ENCODE data around the gene FOXK1. TPM values are rescaled to one million over a fixed set of nuclear protein-coding genes. Genes with fewer than 3 reads are reported as not detected.

Gene FOXK1
- total and polyA plus RNA-seq, 2 donors (not counting 1 experiment from before 2014, with no cell fraction given) = 5.2 to 26.9 TPM

DNA sequence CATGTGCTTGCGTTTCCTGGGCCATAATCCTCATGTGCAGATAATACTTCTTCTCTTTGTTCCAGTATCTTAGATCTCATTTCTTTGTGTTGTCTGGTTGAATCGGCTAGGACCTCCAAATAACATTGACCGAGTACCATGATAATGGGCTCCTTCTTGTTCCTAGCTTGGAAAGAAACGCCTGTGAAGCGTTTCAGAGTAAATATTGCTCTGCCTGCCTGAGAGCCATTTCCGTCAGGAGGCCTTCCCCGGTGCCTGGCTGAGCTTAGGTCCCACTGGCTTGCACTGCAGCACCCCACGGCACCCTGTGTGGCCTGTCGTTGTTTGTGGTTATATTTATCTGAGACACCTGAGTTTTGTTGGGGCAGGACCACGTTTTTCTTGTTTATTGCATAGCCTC, 17.7 kb downstream of the FOXK1 start:
- Histone ChIP-seq H3K9me3 (ENCODE audit: control insufficient read depth, insufficient read depth, low read depth, low read length) (no peaks in the 10 kb centered on the region), H3K36me3 (ENCODE audit: control insufficient read depth, insufficient read depth, low read length) (no peaks in the 10 kb centered on the region), H3K4me1 (ENCODE audit: control insufficient read depth, extremely low read depth, insufficient read depth, low read length) (peaks cover under 1% of the 10 kb centered on the region), H3K79me2 (ENCODE audit: control insufficient read depth, insufficient read depth, low read length) (peaks cover 78% of the 10 kb centered on the region), H3K4me3 (replicated peaks in 1 of 4; ENCODE audit: control extremely low read depth in 1 of 4, insufficient read depth in 1 of 4, low read depth in 3 of 4, low read length in 4 of 4) (no peak overlapping the region), H3K27ac (ENCODE audit: insufficient read depth, low read length) (no peak overlapping the region), H3K4me2 (ENCODE audit: extremely low read depth, insufficient read depth, low read length) (no peak overlapping the region), H2AFZ (ENCODE audit: low read length) (no peak overlapping the region), H3K9ac (ENCODE audit: insufficient read depth, low read length) (no peak overlapping the region), H3K27me3 (ENCODE audit: control insufficient read depth, insufficient read depth, low read length) (no peaks in the 10 kb centered on the region), H4K20me1 (ENCODE audit: control insufficient read depth, extremely low read depth, insufficient read depth, low read length) (no peaks in the 10 kb centered on the region)
- TF ChIP-seq, protein P1, sequence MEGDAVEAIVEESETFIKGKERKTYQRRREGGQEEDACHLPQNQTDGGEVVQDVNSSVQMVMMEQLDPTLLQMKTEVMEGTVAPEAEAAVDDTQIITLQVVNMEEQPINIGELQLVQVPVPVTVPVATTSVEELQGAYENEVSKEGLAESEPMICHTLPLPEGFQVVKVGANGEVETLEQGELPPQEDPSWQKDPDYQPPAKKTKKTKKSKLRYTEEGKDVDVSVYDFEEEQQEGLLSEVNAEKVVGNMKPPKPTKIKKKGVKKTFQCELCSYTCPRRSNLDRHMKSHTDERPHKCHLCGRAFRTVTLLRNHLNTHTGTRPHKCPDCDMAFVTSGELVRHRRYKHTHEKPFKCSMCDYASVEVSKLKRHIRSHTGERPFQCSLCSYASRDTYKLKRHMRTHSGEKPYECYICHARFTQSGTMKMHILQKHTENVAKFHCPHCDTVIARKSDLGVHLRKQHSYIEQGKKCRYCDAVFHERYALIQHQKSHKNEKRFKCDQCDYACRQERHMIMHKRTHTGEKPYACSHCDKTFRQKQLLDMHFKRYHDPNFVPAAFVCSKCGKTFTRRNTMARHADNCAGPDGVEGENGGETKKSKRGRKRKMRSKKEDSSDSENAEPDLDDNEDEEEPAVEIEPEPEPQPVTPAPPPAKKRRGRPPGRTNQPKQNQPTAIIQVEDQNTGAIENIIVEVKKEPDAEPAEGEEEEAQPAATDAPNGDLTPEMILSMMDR (conservative IDR thresholded peaks at IDR 0.05 in 1 of 2, IDR thresholded peaks at IDR 0.05 in 1 of 2; ENCODE audit: low read depth in 1 of 2, low read length in 2 of 2) = no peak
- TF ChIP-seq EZH2 (IDR thresholded peaks at IDR 0.05; ENCODE audit: low read length, missing control alignments) = no peak
- DNase-seq (ENCODE audit: low read depth in 2 of 2) = no peak

DNA sequence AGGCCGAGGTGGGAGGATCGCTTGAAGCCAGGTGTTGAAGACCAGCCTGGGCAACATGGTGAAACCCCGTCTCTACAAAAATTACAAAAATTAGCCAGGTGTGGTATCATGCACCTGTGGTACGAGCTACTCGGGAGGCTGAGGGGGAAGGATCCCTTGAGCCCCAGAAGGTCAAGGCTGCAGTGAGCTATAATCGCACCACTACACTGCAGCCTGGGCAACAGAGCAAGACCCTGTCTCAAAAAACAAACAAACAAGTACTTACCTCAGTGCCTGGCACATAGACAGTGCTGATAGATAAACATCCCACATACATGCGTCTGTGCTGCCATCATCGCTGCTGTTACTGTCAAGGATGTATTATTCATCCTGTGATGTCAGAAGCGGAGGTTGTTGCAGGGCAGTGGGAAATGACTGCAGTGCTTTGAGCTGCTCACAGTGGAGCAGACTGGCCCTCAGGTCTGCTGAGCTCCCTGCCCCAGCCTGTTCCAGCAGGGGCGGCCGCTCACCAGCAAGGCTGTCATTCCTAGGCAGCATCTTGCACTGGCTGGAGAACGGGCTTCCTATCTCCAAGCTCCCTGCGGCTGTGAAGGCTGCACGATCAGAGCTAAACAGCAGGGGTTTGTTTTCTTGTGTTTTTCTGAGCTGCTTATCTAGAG, 18.6 kb downstream of the FOXK1 start:
- peak; percentile 91 to 99 for DNase-seq (ENCODE audit: low read depth in 2 of 2)
- no peaks in the 10 kb centered on the region for H3K9me3 ChIP-seq (ENCODE audit: control insufficient read depth, insufficient read depth, low read depth, low read length)
- no peak overlapping the region for H3K4me2 ChIP-seq (ENCODE audit: extremely low read depth, insufficient read depth, low read length)
- TF ChIP-seq, protein P1 (conservative IDR thresholded peaks at IDR 0.05 in 1 of 2, IDR thresholded peaks at IDR 0.05 in 1 of 2; ENCODE audit: low read depth in 1 of 2, low read length in 2 of 2) = no peak
- TF ChIP-seq EZH2 (IDR thresholded peaks at IDR 0.05; ENCODE audit: low read length, missing control alignments) = no peak
- no peak overlapping the region for H3K9ac ChIP-seq (ENCODE audit: insufficient read depth, low read length)
- no peak overlapping the region for H3K4me3 ChIP-seq (replicated peaks in 1 of 4; ENCODE audit: control extremely low read depth in 1 of 4, insufficient read depth in 1 of 4, low read depth in 3 of 4, low read length in 4 of 4)
- H3K27me3 ChIP-seq (ENCODE audit: control insufficient read depth, insufficient read depth, low read length) = no peaks in the 10 kb centered on the region
- no peaks in the 10 kb centered on the region for H3K36me3 ChIP-seq (ENCODE audit: control insufficient read depth, insufficient read depth, low read length)
- no peaks in the 10 kb centered on the region for H4K20me1 ChIP-seq (ENCODE audit: control insufficient read depth, extremely low read depth, insufficient read depth, low read length)
- H3K27ac ChIP-seq (ENCODE audit: insufficient read depth, low read length) = peak overlapping the region; percentile 62
- peaks cover 75% of the 10 kb centered on the region for H3K79me2 ChIP-seq (ENCODE audit: control insufficient read depth, insufficient read depth, low read length)
- H3K4me1 ChIP-seq (ENCODE audit: control insufficient read depth, extremely low read depth, insufficient read depth, low read length) = no peaks in the 10 kb centered on the region
- no peak overlapping the region for H2AFZ ChIP-seq (ENCODE audit: low read length)

DNA sequence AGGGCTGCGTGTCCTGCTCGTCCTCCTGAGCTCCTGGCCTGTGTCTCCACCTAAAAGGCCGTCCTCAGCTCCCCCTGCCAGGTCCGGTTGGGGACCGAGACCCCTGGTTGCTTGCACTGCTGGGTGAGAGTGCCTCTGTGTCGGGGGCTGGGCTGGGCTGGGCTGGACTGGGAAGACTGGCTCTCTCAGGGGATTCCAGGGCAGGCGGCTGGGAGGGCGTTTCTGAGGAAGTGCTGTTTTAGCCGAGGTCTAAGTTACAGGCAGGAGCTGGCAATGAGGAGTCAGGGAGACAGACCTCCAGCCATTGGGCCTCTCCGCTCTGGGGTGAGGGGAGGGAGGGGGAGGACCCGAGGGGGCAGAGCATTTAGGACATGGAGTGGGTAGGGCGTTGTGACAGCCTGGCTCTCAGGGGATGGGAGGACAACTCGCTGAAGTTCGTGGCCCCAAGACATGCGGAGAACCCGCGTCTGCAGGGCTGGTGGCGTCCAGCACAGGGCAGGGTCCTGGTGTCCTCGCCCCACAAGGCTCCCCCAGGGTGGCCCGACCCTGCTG, 20.9 kb downstream of the FOXK1 start:
- H3K79me2 ChIP-seq (ENCODE audit: control insufficient read depth, insufficient read depth, low read length) = peaks cover 75% of the 10 kb centered on the region
- H3K36me3 ChIP-seq (ENCODE audit: control insufficient read depth, insufficient read depth, low read length) = no peaks in the 10 kb centered on the region
- H2AFZ ChIP-seq (ENCODE audit: low read length) = no peak overlapping the region
- H3K4me2 ChIP-seq (ENCODE audit: extremely low read depth, insufficient read depth, low read length) = no peak overlapping the region
- no peak overlapping the region for H3K9ac ChIP-seq (ENCODE audit: insufficient read depth, low read length)
- no peak overlapping the region for H3K4me3 ChIP-seq (replicated peaks in 1 of 4; ENCODE audit: control extremely low read depth in 1 of 4, insufficient read depth in 1 of 4, low read depth in 3 of 4, low read length in 4 of 4)
- no peaks in the 10 kb centered on the region for H3K9me3 ChIP-seq (ENCODE audit: control insufficient read depth, insufficient read depth, low read depth, low read length)
- no peaks in the 10 kb centered on the region for H3K4me1 ChIP-seq (ENCODE audit: control insufficient read depth, extremely low read depth, insufficient read depth, low read length)
- H3K27me3 ChIP-seq (ENCODE audit: control insufficient read depth, insufficient read depth, low read length) = no peaks in the 10 kb centered on the region
- no peak overlapping the region for H3K27ac ChIP-seq (ENCODE audit: insufficient read depth, low read length)
- DNase-seq (ENCODE audit: low read depth in 2 of 2) = no peak
- TF ChIP-seq, protein P1 (conservative IDR thresholded peaks at IDR 0.05 in 1 of 2, IDR thresholded peaks at IDR 0.05 in 1 of 2; ENCODE audit: low read depth in 1 of 2, low read length in 2 of 2) = no peak
- no peak for TF ChIP-seq EZH2 (IDR thresholded peaks at IDR 0.05; ENCODE audit: low read length, missing control alignments)
- no peaks in the 10 kb centered on the region for H4K20me1 ChIP-seq (ENCODE audit: control insufficient read depth, extremely low read depth, insufficient read depth, low read length)

All from fibroblast of lung (primary cell).